K562 (cell line): ENCODE measurements around the gene WDR46. TPM values are rescaled to one million over a fixed set of nuclear protein-coding genes. Genes with fewer than 3 reads are reported as not detected.

Experiments
- ATF4 ChIP-seq: fragments of 450-650 bp; formaldehyde crosslinking; IDR thresholded peaks from 2 replicates; pipeline ENCODE4 v1.4.0; 2022; ENCODE audit warnings: mild to moderate bottlenecking, moderate library complexity
- BCL6 ChIP-seq: fragments of 250-450 bp; sonication (Bioruptor Pico); IDR thresholded peaks from 2 replicates; pipeline ENCODE4 v1.4.0; 2020
- BHLHE40 ChIP-seq: IDR thresholded peaks from 2 replicates; pipeline ENCODE4 v1.6.1; 2011; ENCODE audit warnings: low read length, improper control_type of control experiment
- FUS ChIP-seq: fragments of 200-400 bp; formaldehyde crosslinking; optimal IDR thresholded peaks from 2 replicates; pipeline ENCODE3; 2017; ENCODE audit warnings: low read depth, low read length
- GATA2 ChIP-seq: sonication (generic); formaldehyde crosslinking; IDR thresholded peaks from 2 replicates; pipeline ENCODE4 v1.4.0; 2020; ENCODE audit warnings: mild to moderate bottlenecking, missing genetic modification reagents
- GATAD2A ChIP-seq: fragments of 450-650 bp; IDR thresholded peaks from 2 replicates; pipeline ENCODE4 v1.6.1; 2017
- LCOR ChIP-seq: sonication (generic); formaldehyde crosslinking; IDR thresholded peaks from 2 replicates; pipeline ENCODE4 v1.8.0; 2022; ENCODE audit warnings: mild to moderate bottlenecking, missing genetic modification reagents
- MECOM ChIP-seq: fragments of 250-450 bp; sonication (Bioruptor Pico); IDR thresholded peaks from 2 replicates; pipeline ENCODE4 v1.8.0; 2022; ENCODE audit warnings: inconsistent platforms
- NR2C2 ChIP-seq, 2 experiments: fragments of 200-800 bp in 1 of 2; sonication (Bioruptor generic) in 1 of 2; sonication (generic) in 1 of 2; formaldehyde crosslinking in 1 of 2; IDR thresholded peaks; 2 replicates each; pipeline versions ENCODE4 v1.6.1 to v1.8.0; 2016 to 2022; ENCODE audit warnings: mild to moderate bottlenecking in 1 of 2, missing compliant biosample characterization in 1 of 2, missing genetic modification characterization in 1 of 2, missing genetic modification reagents in 1 of 2
- PATZ1 ChIP-seq: fragments of 250-450 bp; sonication (Bioruptor Pico); IDR thresholded peaks from 2 replicates; pipeline ENCODE4 v1.5.0; 2020; ENCODE audit warnings: mild to moderate bottlenecking, borderline replicate concordance
- PHF8 ChIP-seq: fragments of 200-600 bp; sonication (generic); IDR thresholded peaks from 2 replicates; pipeline ENCODE4 v1.6.1; 2012; ENCODE audit warnings: mixed run types, mild to moderate bottlenecking, inconsistent platforms, low read length, moderate library complexity, borderline replicate concordance
- PKNOX1 ChIP-seq: fragments of 450-650 bp; IDR thresholded peaks from 2 replicates; pipeline ENCODE4 v1.6.1; 2016
- SIN3A ChIP-seq, 2 experiments: fragments of 150-350 bp in 1 of 2; IDR thresholded peaks; 2 replicates each; pipeline ENCODE4 v1.6.1; 2011 to 2016; ENCODE audit warnings: borderline replicate concordance in 2 of 2, low read depth in 2 of 2, low read length in 2 of 2, mild to moderate bottlenecking in 2 of 2, moderate library complexity in 2 of 2; ENCODE audit not compliant: control insufficient read depth in 1 of 2
- SNAPC5 ChIP-seq: fragments of 250-450 bp; sonication (Bioruptor Pico); IDR thresholded peaks from 2 replicates; pipeline ENCODE4 v1.8.0; 2021; ENCODE audit warnings: moderate library complexity, mild to moderate bottlenecking, inconsistent platforms
- ZFP36 ChIP-seq: fragments of 150-350 bp; IDR thresholded peaks from 2 replicates; pipeline ENCODE4 v1.6.1; 2018; ENCODE audit warnings: low read length, low read depth; ENCODE audit not compliant: partially characterized antibody
- ZFPM2 ChIP-seq: fragments of 250-450 bp; sonication (Bioruptor Pico); IDR thresholded peaks from 2 replicates; pipeline ENCODE4 v1.5.1; 2022; ENCODE audit warnings: mild to moderate bottlenecking
- ZFX ChIP-seq: sonication (generic); formaldehyde crosslinking; IDR thresholded peaks from 2 replicates; pipeline ENCODE4 v1.8.0; 2022; ENCODE audit warnings: mild to moderate bottlenecking, missing genetic modification reagents, moderate library complexity
- ZNF124 ChIP-seq: sonication (generic); formaldehyde crosslinking; IDR thresholded peaks from 2 replicates; pipeline ENCODE4 v1.8.1; 2022; ENCODE audit warnings: missing genetic modification reagents
- ZNF224 ChIP-seq: sonication (generic); formaldehyde crosslinking; IDR thresholded peaks from 2 replicates; pipeline ENCODE4 v1.8.0; 2022; ENCODE audit warnings: mild to moderate bottlenecking, missing genetic modification reagents
- ZNF561 ChIP-seq: fragments of 450-650 bp; formaldehyde crosslinking; conservative IDR thresholded peaks from 2 replicates; pipeline ENCODE4 v1.4.0; 2020; ENCODE audit warnings: mild to moderate bottlenecking, moderate library complexity
- ZNF766 ChIP-seq: fragments of 200-800 bp; sonication (Bioruptor generic); conservative IDR thresholded peaks from 2 replicates; pipeline ENCODE4 v1.6.1; 2016; ENCODE audit warnings: missing genetic modification characterization, missing compliant biosample characterization
- polyA plus RNA-seq, 8 experiments: library from polyadenylated mRNA; depleted of rRNA in 4 of 8; stranded (reverse) in 5 of 8; unstranded in 3 of 8; fragments of >200 nt; fragmentation: Nextera tagmentation in 2 of 8; fragmentation: Illumina TruSeq in 1 of 8; extraction: Ambion mirVana in 2 of 8; extraction: Trizol in 1 of 8; gene quantifications; 2 replicates each; pipeline versions ENCODE4 v1.2.1 to v1.2.3, GENCODE V29; 2011 to 2014; ENCODE audit warnings: inconsistent platforms in 1 of 8, missing spikeins in 1 of 8
- total RNA-seq, 7 experiments: library from RNA; depleted of rRNA in 6 of 7; stranded (reverse); fragments of >200 nt in 6 of 7; fragmentation: Illumina TruSeq in 2 of 7; extraction: Trizol in 2 of 7; gene quantifications; 2 replicates each; pipeline versions ENCODE4 v1.2.1 to v1.2.3, GENCODE V29; 2011 to 2021; ENCODE audit warnings: low replicate concordance in 1 of 7

WDR46 gene
- total and polyA plus RNA-seq, 9 of the 15 experiments (the other 6 are each of a cell fraction or from before 2014, with no cell fraction given) = 8.9 to 146 (median 93.1) TPM

- TF ChIP-seq ZFPM2 (CRISPR knock-in tag) = peak; percentile 94
- TF ChIP-seq GATAD2A = peak; percentile 47; the same call in 1 of the 2 replicates
- TF ChIP-seq ZFX = peak; percentile 84
- TF ChIP-seq BCL6 (CRISPR knock-in tag) = 0 out of 2 replicates have a peak, but pooled peaks have one; percentile 17
- TF ChIP-seq ZNF124 (CRISPR knock-in tag) = no peak
- peak; percentile 25; the same call in 1 of the 2 replicates for TF ChIP-seq PATZ1 (CRISPR knock-in tag)
- TF ChIP-seq ZNF766 (CRISPR knock-in tag) = peak; percentile 55; the same call in 1 of the 2 replicates
- no peak for TF ChIP-seq SNAPC5 (CRISPR knock-in tag)
- no peak for TF ChIP-seq PKNOX1
- no peak for TF ChIP-seq MECOM (CRISPR knock-in tag)
- peak; percentile 73; the same call in 1 of the 2 replicates for TF ChIP-seq NR2C2 (CRISPR knock-in tag; IDR thresholded peaks at IDR 0.05)
- peak; percentile 83 for TF ChIP-seq NR2C2 (tag; IDR thresholded peaks at IDR 0.05)
- no peak for TF ChIP-seq GATA2
- peak; percentile 52; the same call in 1 of the 2 replicates for TF ChIP-seq PHF8
- TF ChIP-seq LCOR = peak; percentile 61; the same call in 1 of the 2 replicates
- TF ChIP-seq BHLHE40 = peak; percentile 68
- TF ChIP-seq SIN3A (IDR thresholded peaks at IDR 0.05; ENCODE audit: borderline replicate concordance in 2 of 2, control insufficient read depth in 1 of 2, low read depth in 2 of 2, low read length in 2 of 2) = peak; percentile 66 to 98; a peak in 3 of 4 replicates
- TF ChIP-seq ZFP36 = peak; percentile 4
- no peak for TF ChIP-seq ZNF224 (CRISPR knock-in tag)
- TF ChIP-seq ZNF561 (CRISPR knock-in tag) = 0 out of 2 replicates have a peak, but pooled peaks have one; percentile 42
- no peak for TF ChIP-seq ATF4
- peak; percentile 100 for TF ChIP-seq FUS
Measured at GRCh38 chr6:33276864-33277662, 12.0 kb downstream of the WDR46 start, which contains the start of gene B3GALT4 (continued).
